Frontal cortex (tissue), 4 donors: ENCODE measurements around the gene UBC. TPM values are rescaled to one million over a fixed set of nuclear protein-coding genes. Genes with fewer than 3 reads are reported as not detected.

Source experiments
- DNase-seq, 2 donors: peaks; one replicate each; pipeline ENCODE4 v3.0.0; 2012; ENCODE audit warnings: low spot score in 2 of 2
- FAIRE-seq: peaks from 2 replicates; lab custom pipeline; 2012; peaks lifted over from hg19 to GRCh38; lab: Jason Lieb, UNC
- small RNA-seq: library from RNA; depleted of rRNA; stranded (forward); fragments of <200 nt; gene quantifications from one replicate; pipeline ENCODE3, GENCODE V24; 2014
- total RNA-seq: library from RNA; depleted of rRNA; stranded (reverse); fragments of >200 nt; gene quantifications from one replicate; pipeline ENCODE4 v1.2.3, GENCODE V29; 2014
- donor health status: control.
- donor health status: control.
- donor health status: control.

UBC gene
- total RNA-seq, 1 donor from 2014 or later: 1,522 TPM

GRCh38 chr12:124868252-124869058, 46.0 kb downstream of the UBC start:
- DNase-seq (no peak), FAIRE-seq (no peak)

DNA sequence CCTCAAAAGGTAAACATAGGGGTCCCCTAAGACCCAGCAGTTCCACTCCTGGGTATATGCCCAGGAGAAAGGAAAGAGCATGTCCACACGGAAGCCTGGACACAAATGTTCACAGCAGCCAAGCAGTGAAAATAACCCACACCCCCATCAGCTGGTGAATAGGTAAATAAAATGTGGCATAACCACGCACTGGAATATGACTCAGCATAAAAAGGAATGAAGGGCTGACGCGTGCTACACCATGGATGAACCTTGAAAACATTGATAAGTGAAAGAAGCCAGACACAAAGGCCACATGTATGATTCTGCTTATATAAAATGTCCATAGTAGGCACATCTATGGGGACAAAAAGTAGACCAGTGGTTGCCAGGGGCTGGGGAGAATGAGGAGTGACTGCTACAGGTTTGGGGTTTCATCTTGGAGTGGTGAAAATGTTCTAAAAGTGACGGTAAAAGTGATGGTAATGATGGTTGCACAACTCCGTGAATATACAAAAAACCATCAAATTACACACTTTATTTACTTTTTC, 47.0 kb downstream of the UBC start:
- FAIRE-seq (no peak), DNase-seq (no peak)

- DNase-seq (no peak), FAIRE-seq (no peak)
These were observed 47.5 kb downstream of the UBC start for GRCh38 chr12:124866883-124867400.

- no peak for FAIRE-seq
These were observed 48.1 kb downstream of the UBC start for GRCh38 chr12:124866195-124866882.

DNA sequence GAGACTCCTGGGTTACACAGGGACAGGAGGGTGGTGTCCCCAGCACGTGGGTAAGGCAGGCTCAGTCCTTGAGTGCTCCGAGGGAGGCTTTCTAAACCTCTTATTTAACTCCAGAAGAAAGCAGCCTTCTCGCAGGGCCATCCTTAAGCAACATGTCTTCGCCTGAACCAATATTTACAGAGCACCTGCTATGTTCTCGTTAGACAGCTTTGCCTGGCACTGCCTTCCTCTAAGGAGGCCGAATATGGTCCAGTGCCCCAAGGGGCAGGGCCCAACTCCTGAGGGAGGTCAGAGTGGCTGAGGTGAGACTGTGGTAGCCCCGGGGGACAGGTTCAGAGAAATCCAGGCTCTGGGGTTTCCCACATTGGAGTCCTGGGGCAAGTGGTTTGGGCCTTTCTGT, 48.7 kb downstream of the UBC start:
- DNase-seq (no peak), FAIRE-seq (no peak)

More at GRCh38 chr12:124866195-124866882, 48.1 kb downstream of the UBC start:
- DNase-seq: no peak

- FAIRE-seq (no peak), DNase-seq (no peak)
These were observed 50.1 kb downstream of the UBC start for GRCh38 chr12:124864326-124864752.

DNA sequence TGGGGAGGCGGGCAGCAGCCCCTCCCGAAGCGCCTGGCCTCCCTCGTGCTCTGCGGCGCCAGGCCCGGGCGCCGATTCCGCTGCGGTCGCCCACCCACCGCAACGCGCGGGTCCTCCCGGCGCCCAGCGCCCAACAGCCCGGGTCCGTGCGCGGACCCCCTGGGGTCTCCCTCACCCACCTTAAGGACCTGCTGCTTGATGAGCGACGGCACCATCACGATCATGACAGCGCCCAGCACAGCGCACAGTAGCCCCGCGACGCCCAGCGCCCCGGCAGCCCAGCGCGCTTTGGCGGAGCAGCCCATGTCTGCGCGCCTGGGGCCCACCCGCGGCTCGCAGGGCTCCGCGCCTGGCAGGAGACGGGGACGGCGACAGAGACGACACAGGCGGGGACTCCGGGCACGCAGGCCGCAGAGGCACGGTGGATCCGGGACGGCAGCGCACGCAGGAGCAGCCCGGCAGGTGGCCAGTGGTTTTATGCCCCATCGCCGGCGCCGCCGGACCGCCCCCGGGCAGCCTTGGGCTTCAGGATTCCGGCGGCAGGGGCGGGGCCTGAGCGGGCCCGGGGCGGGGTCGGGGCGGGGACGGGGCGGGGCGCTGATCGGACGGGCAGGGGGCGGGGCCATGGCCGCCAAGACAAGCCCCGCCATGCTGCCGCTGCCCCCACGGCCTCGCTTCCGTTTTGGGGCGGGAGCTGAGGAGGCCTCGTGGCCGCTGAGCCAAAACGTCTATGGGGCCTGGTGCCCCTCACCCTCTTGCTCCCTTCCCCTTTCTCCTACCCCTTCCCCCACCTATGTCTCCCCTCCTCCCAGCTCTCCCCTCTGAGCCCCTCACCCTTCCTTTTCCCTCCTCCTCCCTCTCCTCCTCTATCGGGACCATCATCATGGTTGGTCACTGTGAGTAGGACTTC, 50.8 kb downstream of the UBC start, which contains the start of gene SCARB1:
TSS of gene SCARB1 (minus strand) at position 449 of the 910 bp plus-strand sequence. CDS start at position 305, 144 bp downstream.
- FAIRE-seq: no peak
- peak; percentile 93 to 99 for DNase-seq

DNA sequence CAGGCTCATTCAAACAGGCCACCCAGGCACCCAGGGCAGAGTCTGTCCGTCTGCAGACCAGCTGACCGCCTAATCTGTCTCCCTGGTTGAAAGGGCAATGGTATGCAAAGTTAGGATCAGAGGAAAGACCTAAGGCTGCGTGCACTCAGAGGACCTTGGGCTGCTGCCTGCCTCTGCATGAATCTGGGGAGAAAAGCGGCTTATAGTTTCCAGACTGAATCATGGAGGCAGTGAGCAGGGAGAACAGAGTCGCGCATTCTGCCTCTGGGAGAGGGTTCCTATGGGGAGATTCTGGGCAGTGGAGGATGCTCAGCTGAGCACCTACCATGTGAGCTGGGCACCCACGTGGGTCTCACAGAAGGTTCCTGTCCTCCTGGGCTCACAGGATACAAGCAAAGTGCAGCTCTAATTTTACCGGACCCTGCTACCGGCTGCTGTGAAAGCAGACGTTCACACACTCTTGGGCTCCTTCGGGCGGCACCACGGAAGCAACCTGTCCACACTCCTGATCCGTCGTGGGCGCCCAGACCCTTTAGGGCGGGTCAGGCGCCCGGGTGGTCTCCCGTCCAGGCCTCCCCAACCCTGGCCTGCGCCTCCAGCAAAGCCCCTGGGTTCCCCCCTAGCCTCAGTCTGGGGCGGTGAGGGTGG, 51.6 kb downstream of the UBC start:
- no peak for FAIRE-seq
- DNase-seq: no peak

- no peak for FAIRE-seq
- no peak for DNase-seq
These were observed 52.4 kb downstream of the UBC start for GRCh38 chr12:124861898-124862676.

Small RNA genes within 50 kb of the gene (small RNA-seq; reads per million reads assigned to genes)
- gene MIR5188: not detected
- gene RNU6-927P: not detected

Other genes with a start within 250 kb of the UBC start
- 8.6 TPM for gene SCARB1, start 50.8 kb downstream of the UBC start, total RNA-seq
- gene DHX37, start 74.5 kb upstream of the UBC start, total RNA-seq: 9.8 TPM
- gene BRI3BP, start 79.0 kb upstream of the UBC start, total RNA-seq: 21.6 TPM
- gene AACS, start 150.8 kb upstream of the UBC start, total RNA-seq: 28.1 TPM